AG04449 (cell line): ENCODE results near the gene SIRT6.

ENCODE experiments used
- CTCF ChIA-PET: fragments of 350-600 bp; formaldehyde crosslinking; extraction: SDS; loops from one replicate; lab custom pipeline; 2021; ENCODE audit warnings: antibody characterized with exemption; lab: Yijun Ruan, JAX
- POLR2A ChIA-PET: fragments of 400-600, 350-600 bp; formaldehyde crosslinking; extraction: SDS; loops from one replicate; lab custom pipeline; 2020; ENCODE audit warnings: antibody characterized with exemption, inconsistent platforms; lab: Yijun Ruan, JAX
- DNase-seq: peaks from one replicate; pipeline ENCODE4 v3.0.0-alpha.2; 2010; ENCODE audit warnings: low read depth, low spot score
- H3K4me3 ChIP-seq: 2 replicates; pipeline ENCODE4 v1.5.1; 2011; ENCODE audit warnings: low read depth, mild to moderate bottlenecking, control low read depth, low read length
- TF ChIP-seq, protein P1 (sequence below): IDR thresholded peaks from one replicate; pipeline ENCODE4 v1.5.1; 2011; ENCODE audit warnings: mild to moderate bottlenecking, moderate library complexity, low read length, control low read depth, inconsistent platforms; ENCODE audit not compliant: insufficient read depth; ENCODE audit errors: missing control alignments

Gene SIRT6

GRCh38 chr19:4157164-4157563, 25.2 kb downstream of the SIRT6 start:
- no peak overlapping the region for H3K4me3 ChIP-seq
- TF ChIP-seq, protein P1, sequence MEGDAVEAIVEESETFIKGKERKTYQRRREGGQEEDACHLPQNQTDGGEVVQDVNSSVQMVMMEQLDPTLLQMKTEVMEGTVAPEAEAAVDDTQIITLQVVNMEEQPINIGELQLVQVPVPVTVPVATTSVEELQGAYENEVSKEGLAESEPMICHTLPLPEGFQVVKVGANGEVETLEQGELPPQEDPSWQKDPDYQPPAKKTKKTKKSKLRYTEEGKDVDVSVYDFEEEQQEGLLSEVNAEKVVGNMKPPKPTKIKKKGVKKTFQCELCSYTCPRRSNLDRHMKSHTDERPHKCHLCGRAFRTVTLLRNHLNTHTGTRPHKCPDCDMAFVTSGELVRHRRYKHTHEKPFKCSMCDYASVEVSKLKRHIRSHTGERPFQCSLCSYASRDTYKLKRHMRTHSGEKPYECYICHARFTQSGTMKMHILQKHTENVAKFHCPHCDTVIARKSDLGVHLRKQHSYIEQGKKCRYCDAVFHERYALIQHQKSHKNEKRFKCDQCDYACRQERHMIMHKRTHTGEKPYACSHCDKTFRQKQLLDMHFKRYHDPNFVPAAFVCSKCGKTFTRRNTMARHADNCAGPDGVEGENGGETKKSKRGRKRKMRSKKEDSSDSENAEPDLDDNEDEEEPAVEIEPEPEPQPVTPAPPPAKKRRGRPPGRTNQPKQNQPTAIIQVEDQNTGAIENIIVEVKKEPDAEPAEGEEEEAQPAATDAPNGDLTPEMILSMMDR, result no peak
- DNase-seq, result no peak
- POLR2A ChIA-PET, result no interaction called here
- CTCF ChIA-PET, result interaction anchor here (1.1 to 2.9 kb wide), 2 partner anchors 9 to 17 kb away, joined by 3 to 13 read pairs; no protein-coding TSS in a partner anchor

- POLR2A ChIA-PET, result no interaction called here
- CTCF ChIA-PET, result interaction anchor here (0.7 to 3.3 kb wide), 2 partner anchors 15 to 52 kb away, joined by 4 to 34 read pairs; no protein-coding TSS in a partner anchor
These were observed 27.6 kb downstream of the SIRT6 start for GRCh38 chr19:4154571-4155312.

DNA sequence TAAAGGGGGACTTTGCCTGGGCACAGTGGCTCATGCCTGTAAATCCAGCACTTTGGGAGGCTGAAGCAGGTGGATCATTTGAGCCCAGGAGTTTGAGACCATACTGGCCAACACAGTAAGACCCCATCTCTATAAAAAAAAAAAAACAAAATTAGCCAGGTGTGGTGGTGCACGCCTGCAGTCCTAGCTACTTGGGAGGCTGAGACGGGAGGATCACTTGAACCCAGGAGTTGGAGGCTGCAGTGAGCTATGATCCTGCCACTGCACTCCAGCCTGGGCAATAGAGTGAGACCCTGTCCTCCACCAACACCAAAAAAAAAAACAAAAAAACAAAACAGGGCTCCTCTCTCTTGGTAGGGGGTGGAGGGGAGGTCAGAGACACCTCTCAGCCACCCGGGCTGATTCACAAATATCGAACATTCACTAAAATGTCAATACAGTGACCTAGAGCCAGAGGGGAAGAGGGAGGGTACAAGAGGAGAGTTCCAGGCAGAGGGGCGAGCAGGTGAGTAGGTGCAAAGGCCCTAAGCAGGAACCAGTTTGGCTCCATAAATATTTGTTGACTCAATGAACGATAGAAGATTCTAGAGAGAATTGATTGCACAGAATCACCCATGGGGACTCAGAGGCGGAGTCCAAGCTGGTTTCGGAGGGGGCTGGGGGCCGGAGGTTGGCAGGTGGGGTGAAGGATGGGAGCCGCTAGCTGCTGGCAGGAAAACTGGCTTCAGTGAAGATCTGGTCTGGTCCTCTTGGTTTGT, 29.9 kb downstream of the SIRT6 start:
- ChIA-PET POLR2A (no interaction called here), CTCF (interaction anchor here (3.3 kb wide), 1 partner anchor 12 kb away, joined by 34 read pairs; no protein-coding TSS in a partner anchor)
- TF ChIP-seq, protein P1, result no peak
- DNase-seq, result no peak
- H3K4me3 ChIP-seq, result no peak overlapping the region

More at GRCh38 chr19:4154571-4155312, 27.6 kb downstream of the SIRT6 start:
- DNase-seq, result no peak
- no peak overlapping the region for H3K4me3 ChIP-seq
- TF ChIP-seq, protein P1, result no peak

GRCh38 chr19:4151623-4152022, 30.7 kb downstream of the SIRT6 start:
- H3K4me3 ChIP-seq, result no peak overlapping the region
- CTCF ChIA-PET, result interaction anchor here (0.9 kb wide), 1 partner anchor 12 kb away, joined by 3 read pairs; no protein-coding TSS in a partner anchor
- POLR2A ChIA-PET, result no interaction called here
- TF ChIP-seq, protein P1, result no peak
- DNase-seq, result no peak

DNA sequence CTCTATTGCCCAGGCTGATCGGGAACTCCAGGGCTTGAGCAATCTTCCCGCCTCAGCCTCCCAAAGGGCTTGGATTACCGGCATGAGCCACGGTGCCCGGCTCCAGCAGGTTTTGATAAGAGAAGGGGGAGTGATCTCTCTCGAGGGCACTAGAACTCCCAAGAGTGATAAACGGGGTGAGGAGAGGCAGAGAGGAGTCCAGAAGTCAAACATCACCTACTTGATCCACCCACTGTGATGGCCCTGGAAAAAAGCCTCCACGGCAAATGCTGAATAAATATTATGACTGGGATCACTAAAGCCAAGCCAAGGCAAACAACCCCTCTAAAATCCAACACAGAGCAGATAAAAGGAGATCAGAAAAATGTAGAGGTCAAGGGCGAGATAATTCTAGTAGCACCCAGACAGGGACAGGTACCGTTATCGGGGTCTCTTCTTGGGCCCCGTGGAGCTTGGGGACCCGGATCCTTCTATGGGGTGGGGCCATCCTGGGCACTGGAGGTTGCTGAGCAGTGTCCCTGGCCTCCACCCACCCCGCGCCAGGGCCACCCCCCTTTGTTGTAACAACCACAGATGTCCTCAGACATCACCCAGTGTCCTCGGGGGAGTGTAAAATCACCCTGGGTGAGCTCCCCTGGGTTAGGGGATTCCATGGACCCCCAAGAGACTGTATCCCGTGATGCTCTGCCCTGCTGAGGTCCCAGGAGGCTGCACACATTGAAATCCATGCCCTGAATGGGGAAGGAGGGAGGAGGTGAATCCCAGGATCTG, 32.7 kb downstream of the SIRT6 start:
- DNase-seq, result no peak
- ChIA-PET POLR2A (no interaction called here), CTCF (interaction anchor here (0.8 to 1.0 kb wide), 2 partner anchors 9 to 11 kb away, joined by 3 to 5 read pairs; no protein-coding TSS in a partner anchor)
- no peak overlapping the region for H3K4me3 ChIP-seq
- TF ChIP-seq, protein P1, result no peak
